Measurements from ENCODE around the gene BCL11B.

BCL11B gene

DNA sequence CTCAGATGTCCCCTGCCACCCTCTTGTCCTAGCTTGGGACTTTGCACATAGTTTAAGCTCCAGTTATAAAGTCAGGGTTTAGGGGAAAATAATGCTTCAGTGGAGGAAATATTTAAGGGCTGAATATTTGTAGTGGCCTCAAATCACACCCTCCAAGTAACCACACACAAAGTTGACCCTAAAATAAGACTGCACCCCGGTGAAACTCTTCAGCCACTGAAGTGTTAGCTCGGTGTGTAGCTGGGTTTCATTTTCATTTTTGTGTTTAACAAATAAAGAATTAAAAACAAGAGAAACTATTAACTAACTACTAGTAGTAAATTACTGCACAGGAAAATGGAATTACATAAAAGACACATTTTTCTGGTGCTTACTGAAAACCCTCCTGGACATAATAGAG is 14.8 kb upstream of the BCL11B start:
- DNase-seq: no peak
- no peak overlapping the region for H3K9ac ChIP-seq (ENCODE audit: low read length)
- H3K4me2 ChIP-seq (ENCODE audit: low read length, poor library complexity, severe bottlenecking): no peak overlapping the region
- H4K91ac ChIP-seq (ENCODE audit: low read length): no peak overlapping the region
- no peak overlapping the region for H2BK15ac ChIP-seq (ENCODE audit: low read depth, poor library complexity, severe bottlenecking)
- H3K4ac ChIP-seq (ENCODE audit: low read depth in 1 of 2, low read length in 2 of 2): no peak overlapping the region
- no peak overlapping the region for H3K23ac ChIP-seq (ENCODE audit: low read length in 2 of 2)
- H3K18ac ChIP-seq (ENCODE audit: low read depth in 1 of 2, low read length in 2 of 2): no peak overlapping the region
- H2BK5ac ChIP-seq (ENCODE audit: low read depth, low read length, poor library complexity, severe bottlenecking): no peak overlapping the region
- H2AFZ ChIP-seq (ENCODE audit: low read depth, low read length): no peak overlapping the region
- no peak overlapping the region for H2BK12ac ChIP-seq (ENCODE audit: low read length in 2 of 2)
- no peak overlapping the region for H2AK5ac ChIP-seq (ENCODE audit: low read length, severe bottlenecking)
- H3K36me3 ChIP-seq (ENCODE audit: control insufficient read depth in 1 of 2, insufficient read depth in 2 of 2, low read depth in 1 of 2, low read length in 2 of 2): no peaks in the 10 kb centered on the region
- no peak overlapping the region for H3K4me3 ChIP-seq (ENCODE audit: insufficient read depth in 1 of 2, low read depth in 1 of 2, low read length in 2 of 2)
- no peaks in the 10 kb centered on the region for H3K9me3 ChIP-seq (ENCODE audit: control insufficient read depth, low read length)
- no peak overlapping the region for H2BK120ac ChIP-seq (ENCODE audit: low read depth, low read length)
- H3K27me3 ChIP-seq (ENCODE audit: control insufficient read depth in 1 of 2, insufficient read depth in 1 of 2, low read length in 2 of 2): peaks cover 5 to 41% of the 10 kb centered on the region in 2 experiments
- no peaks in the 10 kb centered on the region for H3K79me1 ChIP-seq (replicated peaks; ENCODE audit: low read length, poor library complexity, severe bottlenecking)
- H3K4me1 ChIP-seq (ENCODE audit: control insufficient read depth, insufficient read depth, low read depth, low read length): peaks cover 2% of the 10 kb centered on the region
- no CpG with 5 or more reads among the region's 2 CpGs for WGBS
- H3K27ac ChIP-seq (ENCODE audit: low read length, poor library complexity, severe bottlenecking): no peak overlapping the region
- no peak overlapping the region for H3K14ac ChIP-seq (ENCODE audit: low read length in 2 of 2)
- H4K8ac ChIP-seq (ENCODE audit: low read length): no peak overlapping the region

DNA sequence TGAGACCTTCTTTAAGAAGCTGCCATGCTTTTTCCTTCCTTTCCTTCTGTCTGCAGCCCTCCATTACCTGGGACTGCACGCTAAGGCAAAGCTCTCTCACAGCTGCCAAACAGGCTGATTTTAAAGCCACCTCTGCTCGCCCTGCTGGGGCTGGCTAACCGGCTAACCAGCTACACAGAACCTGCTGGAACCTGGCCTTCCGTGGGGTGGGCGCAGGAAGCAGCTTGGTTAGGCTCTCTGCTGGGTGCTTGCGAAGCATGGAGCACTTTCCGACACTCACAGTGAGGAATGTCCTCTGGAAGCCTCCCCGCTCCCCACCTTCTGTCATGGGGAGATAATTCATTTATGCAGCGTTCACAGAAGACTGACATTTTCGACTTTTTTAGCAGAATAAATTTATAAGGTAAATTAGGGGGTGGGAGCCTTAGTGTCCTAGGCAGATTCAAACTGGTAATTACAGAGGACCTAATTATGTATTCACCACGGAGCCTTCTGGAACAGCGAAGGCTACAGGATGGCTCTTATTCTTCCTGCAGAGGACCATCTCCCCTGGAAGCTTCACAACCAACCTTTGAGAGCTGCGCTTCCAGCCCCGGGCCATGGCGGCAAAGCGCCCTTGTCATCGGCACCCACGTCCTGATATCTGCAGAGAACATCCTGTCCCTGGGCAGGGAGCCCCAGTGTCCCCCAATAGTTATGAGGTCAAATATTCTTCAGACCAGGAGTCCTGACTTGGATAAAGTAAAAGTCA is 12.4 kb upstream of the BCL11B start:
- Histone ChIP-seq H2AK5ac (ENCODE audit: low read length, severe bottlenecking) (no peak overlapping the region), H3K4me3 (ENCODE audit: insufficient read depth in 1 of 2, low read depth in 1 of 2, low read length in 2 of 2) (no peak overlapping the region), H3K9ac (ENCODE audit: low read length) (no peak overlapping the region), H3K18ac (ENCODE audit: low read depth in 1 of 2, low read length in 2 of 2) (no peak overlapping the region), H3K14ac (ENCODE audit: low read length in 2 of 2) (no peak overlapping the region), H2BK12ac (ENCODE audit: low read length in 2 of 2) (no peak overlapping the region), H2BK15ac (ENCODE audit: low read depth, poor library complexity, severe bottlenecking) (no peak overlapping the region), H4K91ac (ENCODE audit: low read length) (no peak overlapping the region), H3K4me2 (ENCODE audit: low read length, poor library complexity, severe bottlenecking) (no peak overlapping the region), H3K27ac (ENCODE audit: low read length, poor library complexity, severe bottlenecking) (no peak overlapping the region), H3K4me1 (ENCODE audit: control insufficient read depth, insufficient read depth, low read depth, low read length) (no peaks in the 10 kb centered on the region), H3K4ac (ENCODE audit: low read depth in 1 of 2, low read length in 2 of 2) (no peak overlapping the region), H3K79me1 (replicated peaks; ENCODE audit: low read length, poor library complexity, severe bottlenecking) (no peaks in the 10 kb centered on the region), H2BK5ac (ENCODE audit: low read depth, low read length, poor library complexity, severe bottlenecking) (no peak overlapping the region), H2AFZ (ENCODE audit: low read depth, low read length) (no peak overlapping the region), H3K9me3 (ENCODE audit: control insufficient read depth, low read length) (no peaks in the 10 kb centered on the region), H2BK120ac (ENCODE audit: low read depth, low read length) (no peak overlapping the region), H3K23ac (ENCODE audit: low read length in 2 of 2) (no peak overlapping the region), H4K8ac (ENCODE audit: low read length) (no peak overlapping the region), H3K27me3 (ENCODE audit: control insufficient read depth in 1 of 2, insufficient read depth in 1 of 2, low read length in 2 of 2) (peaks cover 5 to 55% of the 10 kb centered on the region in 2 experiments), H3K36me3 (ENCODE audit: control insufficient read depth in 1 of 2, insufficient read depth in 2 of 2, low read depth in 1 of 2, low read length in 2 of 2) (no peaks in the 10 kb centered on the region)
- WGBS: 61% methylated on average over 18 of the region's 18 CpGs
- no peak for DNase-seq

DNA sequence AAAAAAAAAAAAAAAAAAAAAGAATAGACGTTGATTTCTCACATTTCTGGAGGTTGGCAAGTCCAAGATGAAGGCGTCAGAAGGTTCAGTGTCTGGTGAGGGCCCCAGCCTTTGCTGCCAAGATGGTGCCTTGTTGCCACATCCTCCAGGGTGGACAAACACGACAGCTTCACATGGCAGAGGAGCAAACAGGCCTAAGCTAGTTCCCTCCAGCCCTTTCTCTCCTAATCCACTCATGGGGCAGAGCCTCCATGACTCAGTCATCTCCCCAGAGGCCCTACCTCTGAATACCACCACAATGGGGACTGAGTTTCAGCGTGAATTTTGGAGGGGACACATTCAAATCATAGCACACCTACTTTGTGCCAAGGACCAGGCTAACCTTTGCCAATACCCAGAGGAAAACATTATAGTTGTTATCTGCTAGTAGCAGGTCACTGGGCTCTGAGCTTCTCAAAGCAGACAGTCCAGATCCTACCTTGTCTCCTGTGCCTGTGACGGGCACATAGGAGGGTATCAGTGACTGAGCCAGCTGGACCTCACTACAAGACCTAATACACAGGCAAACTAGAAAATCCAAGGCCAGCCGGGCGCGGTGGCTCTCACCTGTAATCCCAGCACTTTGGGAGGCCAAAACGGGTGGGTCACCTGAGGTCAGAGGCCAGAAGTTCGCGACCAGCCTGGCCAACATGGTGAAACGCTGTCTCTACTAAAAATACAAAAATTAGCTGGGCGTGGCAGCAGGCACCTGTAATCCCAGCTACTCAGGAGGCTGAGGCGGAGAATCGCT is 10.5 kb upstream of the BCL11B start:
- Histone ChIP-seq H3K9ac (ENCODE audit: low read length) (no peak overlapping the region), H2BK12ac (ENCODE audit: low read length in 2 of 2) (no peak overlapping the region), H2AK5ac (ENCODE audit: low read length, severe bottlenecking) (no peak overlapping the region)

DNA sequence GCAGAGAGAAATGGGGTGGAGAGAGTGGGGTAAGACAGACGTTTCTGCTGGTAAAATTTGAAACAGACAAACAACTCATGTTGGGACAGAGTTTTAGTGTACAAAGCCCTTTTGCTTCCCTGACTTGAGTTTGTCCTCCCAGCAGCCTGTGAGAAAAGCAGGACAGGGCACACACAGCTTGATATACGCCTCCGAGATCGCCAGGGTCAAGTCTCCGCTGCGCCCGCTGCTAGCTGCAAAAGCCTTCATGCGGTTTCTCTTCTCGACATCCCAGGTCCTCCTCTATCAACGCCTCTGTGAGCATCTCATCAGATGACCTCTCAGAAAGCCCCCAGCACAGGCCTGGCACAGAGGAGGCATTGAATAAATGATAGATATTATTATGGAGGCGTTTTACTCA is 9.4 kb upstream of the BCL11B start:
- no peak overlapping the region for H3K4me3 ChIP-seq (ENCODE audit: insufficient read depth in 1 of 2, low read depth in 1 of 2, low read length in 2 of 2)
- no peak overlapping the region for H4K8ac ChIP-seq (ENCODE audit: low read length)
- no peak overlapping the region for H2AK5ac ChIP-seq (ENCODE audit: low read length, severe bottlenecking)
- no peak overlapping the region for H2BK120ac ChIP-seq (ENCODE audit: low read depth, low read length)
- WGBS: 78% methylated on average over 10 of the region's 11 CpGs
- no peak overlapping the region for H3K18ac ChIP-seq (ENCODE audit: low read depth in 1 of 2, low read length in 2 of 2)
- no peaks in the 10 kb centered on the region for H3K79me1 ChIP-seq (replicated peaks; ENCODE audit: low read length, poor library complexity, severe bottlenecking)
- H2AFZ ChIP-seq (ENCODE audit: low read depth, low read length): no peak overlapping the region
- H3K4me2 ChIP-seq (ENCODE audit: low read length, poor library complexity, severe bottlenecking): no peak overlapping the region
- no peak overlapping the region for H3K14ac ChIP-seq (ENCODE audit: low read length in 2 of 2)
- H3K27ac ChIP-seq (ENCODE audit: low read length, poor library complexity, severe bottlenecking): no peak overlapping the region
- H3K36me3 ChIP-seq (ENCODE audit: control insufficient read depth in 1 of 2, insufficient read depth in 2 of 2, low read depth in 1 of 2, low read length in 2 of 2): no peaks in the 10 kb centered on the region
- H4K91ac ChIP-seq (ENCODE audit: low read length): no peak overlapping the region
- no peak overlapping the region for H2BK15ac ChIP-seq (ENCODE audit: low read depth, poor library complexity, severe bottlenecking)
- no peaks in the 10 kb centered on the region for H3K4me1 ChIP-seq (ENCODE audit: control insufficient read depth, insufficient read depth, low read depth, low read length)
- H3K27me3 ChIP-seq (ENCODE audit: control insufficient read depth in 1 of 2, insufficient read depth in 1 of 2, low read length in 2 of 2): peaks cover 28 to 75% of the 10 kb centered on the region in 2 experiments
- H3K23ac ChIP-seq (ENCODE audit: low read length in 2 of 2): no peak overlapping the region
- no peak overlapping the region for H2BK12ac ChIP-seq (ENCODE audit: low read length in 2 of 2)
- H3K9ac ChIP-seq (ENCODE audit: low read length): no peak overlapping the region
- H2BK5ac ChIP-seq (ENCODE audit: low read depth, low read length, poor library complexity, severe bottlenecking): no peak overlapping the region
- H3K4ac ChIP-seq (ENCODE audit: low read depth in 1 of 2, low read length in 2 of 2): no peak overlapping the region
- no peaks in the 10 kb centered on the region for H3K9me3 ChIP-seq (ENCODE audit: control insufficient read depth, low read length)
- DNase-seq: no peak

More for the DNA sequence above, 10.5 kb upstream of the BCL11B start:
- no peak for DNase-seq
- no peaks in the 10 kb centered on the region for H3K4me1 ChIP-seq (ENCODE audit: control insufficient read depth, insufficient read depth, low read depth, low read length)
- H2BK120ac ChIP-seq (ENCODE audit: low read depth, low read length): no peak overlapping the region
- H3K4ac ChIP-seq (ENCODE audit: low read depth in 1 of 2, low read length in 2 of 2): no peak overlapping the region
- no peak overlapping the region for H3K23ac ChIP-seq (ENCODE audit: low read length in 2 of 2)
- WGBS: 81% methylated on average over 15 of the region's 15 CpGs
- H2AFZ ChIP-seq (ENCODE audit: low read depth, low read length): no peak overlapping the region
- no peaks in the 10 kb centered on the region for H3K9me3 ChIP-seq (ENCODE audit: control insufficient read depth, low read length)
- H4K8ac ChIP-seq (ENCODE audit: low read length): no peak overlapping the region
- H3K18ac ChIP-seq (ENCODE audit: low read depth in 1 of 2, low read length in 2 of 2): no peak overlapping the region
- H3K79me1 ChIP-seq (replicated peaks; ENCODE audit: low read length, poor library complexity, severe bottlenecking): no peaks in the 10 kb centered on the region
- peaks cover 19 to 73% of the 10 kb centered on the region in 2 experiments for H3K27me3 ChIP-seq (ENCODE audit: control insufficient read depth in 1 of 2, insufficient read depth in 1 of 2, low read length in 2 of 2)
- H3K36me3 ChIP-seq (ENCODE audit: control insufficient read depth in 1 of 2, insufficient read depth in 2 of 2, low read depth in 1 of 2, low read length in 2 of 2): no peaks in the 10 kb centered on the region
- no peak overlapping the region for H3K27ac ChIP-seq (ENCODE audit: low read length, poor library complexity, severe bottlenecking)
- no peak overlapping the region for H2BK15ac ChIP-seq (ENCODE audit: low read depth, poor library complexity, severe bottlenecking)
- no peak overlapping the region for H4K91ac ChIP-seq (ENCODE audit: low read length)
- H3K4me3 ChIP-seq (ENCODE audit: insufficient read depth in 1 of 2, low read depth in 1 of 2, low read length in 2 of 2): no peak overlapping the region
- no peak overlapping the region for H3K4me2 ChIP-seq (ENCODE audit: low read length, poor library complexity, severe bottlenecking)
- no peak overlapping the region for H3K14ac ChIP-seq (ENCODE audit: low read length in 2 of 2)
- no peak overlapping the region for H2BK5ac ChIP-seq (ENCODE audit: low read depth, low read length, poor library complexity, severe bottlenecking)

Data from mesenchymal stem cell (in vitro differentiated cells and primary cell).